Hepatocyte (in vitro differentiated cells): Measurements from ENCODE around the gene HEXD. TPM values are rescaled to one million over a fixed set of nuclear protein-coding genes. Genes with fewer than 3 reads are reported as not detected.

Source experiments
- DNase-seq: peaks from one replicate; pipeline ENCODE4 v3.0.0-alpha.2; 2016; ENCODE audit warnings: low spot score
- H2AFZ ChIP-seq: fragments of 200-600 bp; sonication (generic); 2 replicates; pipeline ENCODE4 v1.6.0; 2016; ENCODE audit warnings: antibody characterized with exemption, mild to moderate bottlenecking
- H3K27ac ChIP-seq: fragments of 200-600 bp; sonication (generic); 2 replicates; pipeline ENCODE4 v1.5.1; 2016; ENCODE audit warnings: mild to moderate bottlenecking
- H3K27me3 ChIP-seq: fragments of 200-600 bp; sonication (generic); 2 replicates; pipeline ENCODE4 v1.6.1; 2016
- H3K36me3 ChIP-seq: fragments of 200-600 bp; sonication (generic); replicated peaks from 2 replicates; pipeline ENCODE4 v1.5.1; 2016; ENCODE audit warnings: low read depth; ENCODE audit not compliant: insufficient read depth
- H3K4me1 ChIP-seq: fragments of 200-600 bp; sonication (generic); 2 replicates; pipeline ENCODE4 v1.5.1; 2016; ENCODE audit warnings: mild to moderate bottlenecking, moderate library complexity; ENCODE audit not compliant: insufficient read depth
- H3K4me2 ChIP-seq: fragments of 200-600 bp; sonication (generic); 2 replicates; pipeline ENCODE4 v1.6.0; 2016
- H3K4me3 ChIP-seq: fragments of 200-600 bp; sonication (generic); 2 replicates; pipeline ENCODE4 v1.5.1; 2016; ENCODE audit warnings: mild to moderate bottlenecking
- H3K79me2 ChIP-seq: fragments of 200-600 bp; sonication (generic); 2 replicates; pipeline ENCODE4 v1.6.0; 2017; ENCODE audit warnings: mild to moderate bottlenecking
- H3K9me2 ChIP-seq: fragments of 200-600 bp; sonication (generic); replicated peaks from 2 replicates; pipeline ENCODE4 v1.6.0; 2017; ENCODE audit warnings: mild to moderate bottlenecking; ENCODE audit not compliant: insufficient read depth
- H3K9me3 ChIP-seq: fragments of 200-600 bp; sonication (generic); 2 replicates; pipeline ENCODE4 v1.5.1; 2016; ENCODE audit warnings: low read depth, mild to moderate bottlenecking
- H4K20me1 ChIP-seq: fragments of 200-600 bp; sonication (generic); 2 replicates; pipeline ENCODE4 v1.6.0; 2016; ENCODE audit warnings: mild to moderate bottlenecking; ENCODE audit not compliant: insufficient read depth, poor library complexity, severe bottlenecking
- EZH2 ChIP-seq: fragments of 200-600 bp; sonication (generic); IDR thresholded peaks from 2 replicates; pipeline ENCODE4 v1.6.1; 2016; ENCODE audit warnings: antibody characterized with exemption, mild to moderate bottlenecking, borderline replicate concordance
- EZH2phosphoT487 ChIP-seq: fragments of 200-600 bp; sonication (generic); IDR thresholded peaks from one replicate; pipeline ENCODE4 v1.6.1; 2018; ENCODE audit warnings: antibody characterized with exemption, mild to moderate bottlenecking, low read depth, moderate library complexity; ENCODE audit not compliant: unreplicated experiment, severe bottlenecking
- WGBS: methylation state at CpG from one replicate; pipeline ENCODE4 v1.1.6; 2016; ENCODE audit warnings: low lambda C conversion rate; ENCODE audit errors: missing lambda C conversion rate; 5-methylcytosine and 5-hydroxymethylcytosine counted together
- polyA plus RNA-seq: library from polyadenylated mRNA; unstranded; fragments of >200 nt; fragmentation: Nextera tagmentation; extraction: Ambion mirVana; gene quantifications from 2 replicates; pipeline ENCODE4 v1.2.1, GENCODE V29; 2016
- total RNA-seq: library from RNA; depleted of rRNA; stranded (reverse); fragments of >200 nt; gene quantifications from 2 replicates; pipeline ENCODE4 v1.2.3, GENCODE V29; 2014
- TF ChIP-seq, protein P1 (sequence below): fragments of 200-600 bp; sonication (generic); IDR thresholded peaks from 2 replicates; pipeline ENCODE4 v1.5.1; 2016; ENCODE audit warnings: antibody characterized with exemption, mild to moderate bottlenecking; ENCODE audit not compliant: poor library complexity

The HEXD gene
- total and polyA plus RNA-seq, 2 experiments from 2014 or later: 32.6 to 46.0 TPM

DNA sequence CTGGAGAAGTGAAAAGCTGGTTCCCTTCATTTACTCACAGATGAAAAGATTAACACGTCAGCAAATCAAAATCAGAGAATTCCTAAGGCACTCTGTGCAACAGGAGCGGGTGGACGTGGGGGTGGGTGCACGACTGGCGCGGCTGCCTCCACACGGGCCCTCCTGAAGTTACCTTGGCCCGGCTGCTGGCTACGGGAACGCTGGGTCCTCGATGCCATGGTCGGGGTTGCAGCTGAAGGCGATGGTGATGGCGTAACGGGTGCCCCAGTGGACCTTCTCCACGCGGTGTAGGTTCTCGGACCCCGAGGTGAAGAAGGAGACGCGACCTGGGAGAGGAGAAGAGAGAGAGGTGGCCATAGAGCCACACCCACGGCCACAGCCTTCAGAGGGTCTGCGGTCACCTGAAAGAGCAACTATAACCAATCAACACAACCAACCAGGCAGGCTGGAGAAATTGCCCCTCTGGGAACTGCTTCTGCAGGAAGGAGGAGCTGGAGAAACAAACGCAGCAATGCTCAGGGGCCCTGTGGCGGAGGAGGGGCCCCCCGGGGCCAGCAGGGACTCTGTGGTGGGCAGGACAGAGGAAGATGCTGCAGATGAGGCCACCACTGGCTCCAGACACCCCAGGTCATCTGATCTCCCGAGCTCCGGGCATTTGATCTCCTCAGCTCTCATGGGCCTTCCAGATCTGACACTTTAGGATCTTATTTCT is 25.8 kb upstream of the HEXD start:
- TF ChIP-seq, protein P1, sequence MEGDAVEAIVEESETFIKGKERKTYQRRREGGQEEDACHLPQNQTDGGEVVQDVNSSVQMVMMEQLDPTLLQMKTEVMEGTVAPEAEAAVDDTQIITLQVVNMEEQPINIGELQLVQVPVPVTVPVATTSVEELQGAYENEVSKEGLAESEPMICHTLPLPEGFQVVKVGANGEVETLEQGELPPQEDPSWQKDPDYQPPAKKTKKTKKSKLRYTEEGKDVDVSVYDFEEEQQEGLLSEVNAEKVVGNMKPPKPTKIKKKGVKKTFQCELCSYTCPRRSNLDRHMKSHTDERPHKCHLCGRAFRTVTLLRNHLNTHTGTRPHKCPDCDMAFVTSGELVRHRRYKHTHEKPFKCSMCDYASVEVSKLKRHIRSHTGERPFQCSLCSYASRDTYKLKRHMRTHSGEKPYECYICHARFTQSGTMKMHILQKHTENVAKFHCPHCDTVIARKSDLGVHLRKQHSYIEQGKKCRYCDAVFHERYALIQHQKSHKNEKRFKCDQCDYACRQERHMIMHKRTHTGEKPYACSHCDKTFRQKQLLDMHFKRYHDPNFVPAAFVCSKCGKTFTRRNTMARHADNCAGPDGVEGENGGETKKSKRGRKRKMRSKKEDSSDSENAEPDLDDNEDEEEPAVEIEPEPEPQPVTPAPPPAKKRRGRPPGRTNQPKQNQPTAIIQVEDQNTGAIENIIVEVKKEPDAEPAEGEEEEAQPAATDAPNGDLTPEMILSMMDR: no peak
- TF ChIP-seq EZH2phosphoT487: no peak
- no peak for TF ChIP-seq EZH2
- WGBS: 89% methylated on average over 28 of the region's 28 CpGs
- peak; percentile 2 for DNase-seq
- Histone ChIP-seq H3K27ac (no peak overlapping the region), H3K79me2 (no peaks in the 10 kb centered on the region), H2AFZ (no peak overlapping the region), H3K4me1 (no peaks in the 10 kb centered on the region), H3K9me3 (no peaks in the 10 kb centered on the region), H3K4me3 (no peak overlapping the region), H3K36me3 (no peaks in the 10 kb centered on the region), H3K4me2 (no peak overlapping the region), H4K20me1 (no peaks in the 10 kb centered on the region), H3K27me3 (no peaks in the 10 kb centered on the region), H3K9me2 (no peaks in the 10 kb centered on the region)

DNA sequence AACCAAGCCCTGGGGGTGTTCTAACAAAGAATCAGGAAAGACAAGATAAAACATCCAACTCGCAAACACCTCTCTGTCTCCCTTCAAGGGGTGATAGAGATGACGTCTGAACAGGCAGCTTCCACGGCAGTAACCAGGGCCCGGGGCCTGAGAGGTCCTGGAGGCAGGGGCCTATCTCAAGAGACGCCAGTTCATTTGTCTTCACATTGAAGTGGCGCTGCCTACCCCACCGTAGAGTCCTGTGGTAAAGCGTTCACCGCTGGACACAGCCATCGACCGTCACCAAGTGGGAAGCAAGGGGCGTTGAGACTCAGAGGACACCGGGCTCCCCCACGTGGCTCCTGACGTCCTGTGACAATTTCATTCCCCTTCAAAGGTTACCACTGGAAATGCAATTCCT is 25.2 kb upstream of the HEXD start:
- Histone ChIP-seq H2AFZ (no peak overlapping the region), H3K27me3 (no peaks in the 10 kb centered on the region), H3K4me1 (no peaks in the 10 kb centered on the region), H3K4me3 (no peak overlapping the region), H4K20me1 (no peaks in the 10 kb centered on the region), H3K9me2 (no peaks in the 10 kb centered on the region), H3K4me2 (no peak overlapping the region), H3K36me3 (no peaks in the 10 kb centered on the region), H3K79me2 (no peaks in the 10 kb centered on the region), H3K27ac (no peak overlapping the region), H3K9me3 (no peaks in the 10 kb centered on the region)
- no peak for DNase-seq
- TF ChIP-seq EZH2: no peak
- TF ChIP-seq, protein P1: no peak
- TF ChIP-seq EZH2phosphoT487: no peak
- 85% methylated on average over 15 of the region's 15 CpGs for WGBS

DNA sequence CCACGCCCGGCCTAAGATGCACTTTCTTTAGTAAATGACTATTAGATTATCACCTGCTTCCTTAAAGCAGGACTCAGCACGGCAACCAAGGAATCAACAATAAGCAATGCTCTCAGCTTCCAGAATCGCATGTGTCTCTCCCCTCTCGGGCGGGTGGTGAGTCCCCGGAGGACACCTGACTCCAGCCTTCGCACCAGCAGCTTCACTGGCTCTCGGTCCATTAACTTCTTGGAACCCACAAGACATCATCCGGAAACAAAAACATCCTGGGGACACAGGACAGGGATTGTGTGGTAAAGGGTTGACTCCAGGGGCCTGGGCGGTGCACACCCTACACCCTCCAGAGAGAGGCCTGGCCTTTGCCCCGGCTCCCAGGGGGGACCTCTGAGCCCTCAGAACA is 23.9 kb upstream of the HEXD start:
- Histone ChIP-seq H3K9me2 (no peaks in the 10 kb centered on the region), H4K20me1 (no peaks in the 10 kb centered on the region), H3K27ac (no peak overlapping the region), H3K9me3 (no peaks in the 10 kb centered on the region), H3K4me3 (no peak overlapping the region), H3K36me3 (no peaks in the 10 kb centered on the region), H3K4me1 (no peaks in the 10 kb centered on the region), H3K79me2 (no peaks in the 10 kb centered on the region), H3K4me2 (no peak overlapping the region), H3K27me3 (no peaks in the 10 kb centered on the region), H2AFZ (no peak overlapping the region)
- no peak for DNase-seq
- TF ChIP-seq, protein P1: no peak
- no peak for TF ChIP-seq EZH2
- no peak for TF ChIP-seq EZH2phosphoT487
- WGBS: 96% methylated on average over 12 of the region's 12 CpGs
